ENCODE measurements around the gene TCF4. TPM values are rescaled to one million over a fixed set of nuclear protein-coding genes. Genes with fewer than 3 reads are reported as not detected.

The TCF4 gene
- total RNA-seq, 1 donor from 2014 or later: 115 TPM

- H4K20me1 ChIP-seq (ENCODE audit: insufficient read depth, low read length): peaks cover 48% of the 10 kb centered on the region
- TF ChIP-seq, protein P1, sequence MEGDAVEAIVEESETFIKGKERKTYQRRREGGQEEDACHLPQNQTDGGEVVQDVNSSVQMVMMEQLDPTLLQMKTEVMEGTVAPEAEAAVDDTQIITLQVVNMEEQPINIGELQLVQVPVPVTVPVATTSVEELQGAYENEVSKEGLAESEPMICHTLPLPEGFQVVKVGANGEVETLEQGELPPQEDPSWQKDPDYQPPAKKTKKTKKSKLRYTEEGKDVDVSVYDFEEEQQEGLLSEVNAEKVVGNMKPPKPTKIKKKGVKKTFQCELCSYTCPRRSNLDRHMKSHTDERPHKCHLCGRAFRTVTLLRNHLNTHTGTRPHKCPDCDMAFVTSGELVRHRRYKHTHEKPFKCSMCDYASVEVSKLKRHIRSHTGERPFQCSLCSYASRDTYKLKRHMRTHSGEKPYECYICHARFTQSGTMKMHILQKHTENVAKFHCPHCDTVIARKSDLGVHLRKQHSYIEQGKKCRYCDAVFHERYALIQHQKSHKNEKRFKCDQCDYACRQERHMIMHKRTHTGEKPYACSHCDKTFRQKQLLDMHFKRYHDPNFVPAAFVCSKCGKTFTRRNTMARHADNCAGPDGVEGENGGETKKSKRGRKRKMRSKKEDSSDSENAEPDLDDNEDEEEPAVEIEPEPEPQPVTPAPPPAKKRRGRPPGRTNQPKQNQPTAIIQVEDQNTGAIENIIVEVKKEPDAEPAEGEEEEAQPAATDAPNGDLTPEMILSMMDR (IDR thresholded peaks at IDR 0.05; ENCODE audit: insufficient read depth, low read depth, low read length): no peak
- no peak for TF ChIP-seq EZH2 (IDR thresholded peaks at IDR 0.05; ENCODE audit: insufficient read depth, low read length)
- peaks cover 31% of the 10 kb centered on the region for H3K4me1 Mint-ChIP-seq (ENCODE audit: low read depth, unreplicated experiment)
- H3K4me3 ChIP-seq (ENCODE audit: insufficient read depth, low read depth, low read length): no peak overlapping the region
- no peaks in the 10 kb centered on the region for H3K27me3 Mint-ChIP-seq (ENCODE audit: low read depth, unreplicated experiment)
- H3K9me3 ChIP-seq (ENCODE audit: insufficient read depth, low read depth, low read length): no peaks in the 10 kb centered on the region
- DNase-seq (ENCODE audit: low read depth) (no peak), FAIRE-seq (no peak)
- H3K4me1 ChIP-seq (ENCODE audit: insufficient read depth, low read length): peaks cover 4% of the 10 kb centered on the region
- H3K27ac ChIP-seq (ENCODE audit: low read depth, low read length): no peak overlapping the region
- no peaks in the 10 kb centered on the region for H3K36me3 ChIP-seq (ENCODE audit: insufficient read depth, low read length)
- no peak overlapping the region for H3K27ac Mint-ChIP-seq (ENCODE audit: unreplicated experiment)
- H3K9ac ChIP-seq (ENCODE audit: low read length): no peak overlapping the region
- H3K4me2 ChIP-seq (ENCODE audit: low read length): no peak overlapping the region
- H2AFZ ChIP-seq (ENCODE audit: low read depth, low read length): no peak overlapping the region
- no peaks in the 10 kb centered on the region for H3K9me3 Mint-ChIP-seq (ENCODE audit: unreplicated experiment)
- peaks cover 47% of the 10 kb centered on the region for H3K79me2 ChIP-seq (ENCODE audit: insufficient read depth, low read length)
- H3K4me3 Mint-ChIP-seq (ENCODE audit: unreplicated experiment): no peak overlapping the region
- no peaks in the 10 kb centered on the region for H3K27me3 ChIP-seq (ENCODE audit: insufficient read depth, low read length)
- peaks cover 2% of the 10 kb centered on the region for H3K36me3 Mint-ChIP-seq (ENCODE audit: low read depth, unreplicated experiment)
Measured at GRCh38 chr18:55287935-55288868, 299.8 kb downstream of the TCF4 start.

DNA sequence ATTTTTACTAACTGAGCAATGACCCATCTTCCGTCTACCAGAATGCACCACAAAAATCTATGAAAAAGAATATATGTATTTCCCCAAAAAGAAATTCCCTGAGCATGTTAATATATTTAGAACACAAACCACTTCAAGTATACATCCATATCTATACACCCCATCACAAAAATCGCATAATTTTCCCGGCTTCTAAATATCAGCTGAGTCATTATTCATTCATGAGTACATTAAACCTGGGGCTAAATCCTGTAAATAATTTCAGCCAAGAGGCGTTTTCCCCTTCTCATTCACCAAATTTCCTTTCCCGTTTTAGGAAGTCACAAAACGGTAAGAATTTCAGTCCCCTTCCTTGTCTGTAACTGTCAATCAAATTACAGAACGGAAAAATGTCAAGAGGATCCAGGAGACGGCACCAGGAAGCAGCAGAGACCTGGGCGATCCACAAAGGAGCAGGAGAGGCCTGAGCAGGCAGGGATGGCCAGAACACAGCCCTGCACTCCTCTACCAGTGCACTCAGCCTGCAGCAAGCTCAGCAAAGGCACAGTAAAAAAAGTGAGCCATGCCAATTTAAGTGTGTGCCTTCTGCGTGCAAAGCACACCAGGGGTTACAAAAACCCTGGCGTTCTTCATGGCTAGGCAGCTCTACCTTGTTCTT, 300.7 kb downstream of the TCF4 start:
- peaks cover 4% of the 10 kb centered on the region for H3K4me1 ChIP-seq (ENCODE audit: insufficient read depth, low read length)
- Mint-ChIP-seq H3K27me3 (ENCODE audit: low read depth, unreplicated experiment) (no peaks in the 10 kb centered on the region), H3K4me1 (ENCODE audit: low read depth, unreplicated experiment) (peaks cover 31% of the 10 kb centered on the region), H3K9me3 (ENCODE audit: unreplicated experiment) (no peaks in the 10 kb centered on the region), H3K36me3 (ENCODE audit: low read depth, unreplicated experiment) (peaks cover 2% of the 10 kb centered on the region), H3K27ac (ENCODE audit: unreplicated experiment) (no peak overlapping the region), H3K4me3 (ENCODE audit: unreplicated experiment) (no peak overlapping the region)
- peaks cover 48% of the 10 kb centered on the region for H4K20me1 ChIP-seq (ENCODE audit: insufficient read depth, low read length)
- H3K36me3 ChIP-seq (ENCODE audit: insufficient read depth, low read length): no peaks in the 10 kb centered on the region
- H3K27ac ChIP-seq (ENCODE audit: low read depth, low read length): no peak overlapping the region
- DNase-seq (ENCODE audit: low read depth): no peak
- no peak overlapping the region for H3K4me3 ChIP-seq (ENCODE audit: insufficient read depth, low read depth, low read length)
- no peaks in the 10 kb centered on the region for H3K27me3 ChIP-seq (ENCODE audit: insufficient read depth, low read length)
- H2AFZ ChIP-seq (ENCODE audit: low read depth, low read length): no peak overlapping the region
- FAIRE-seq: no peak
- peak overlapping the region; percentile 5 for H3K4me2 ChIP-seq (ENCODE audit: low read length)
- TF ChIP-seq EZH2 (IDR thresholded peaks at IDR 0.05; ENCODE audit: insufficient read depth, low read length): no peak
- TF ChIP-seq, protein P1 (IDR thresholded peaks at IDR 0.05; ENCODE audit: insufficient read depth, low read depth, low read length): no peak
- no peaks in the 10 kb centered on the region for H3K9me3 ChIP-seq (ENCODE audit: insufficient read depth, low read depth, low read length)
- H3K79me2 ChIP-seq (ENCODE audit: insufficient read depth, low read length): peaks cover 52% of the 10 kb centered on the region
- no peak overlapping the region for H3K9ac ChIP-seq (ENCODE audit: low read length)
